Cardiac septum (tissue), 1 donor: ENCODE data around the gene CIDEB. TPM values are rescaled to one million over a fixed set of nuclear protein-coding genes. Genes with fewer than 3 reads are reported as not detected.
"Not testable (repeated sequence)": the region's sequence is repeated elsewhere in the genome, so short reads cannot be mapped to it uniquely, and the experiment has no call there.

Experiments
- DNase-seq: peaks from one replicate; pipeline ENCODE4 v3.0.0-alpha.2; 2020; ENCODE audit warnings: low spot score
- intact Hi-C: fragments of 100-400 bp; cut with DNase I; formaldehyde crosslinking; loops from one replicate; pipeline ENCODE4 v1.14.0; 2022
- total RNA-seq: library from RNA; stranded (reverse); fragmentation: NEBNext Ultra II Directional; extraction: Animal tissue kit (Norgen Biotek cat#: 25700); gene quantifications from one replicate; pipeline ENCODE4 v1.2.1, GENCODE V29; 2021
- donor health status: DM: no; HTN: no; CAD: no.

CIDEB gene
- total RNA-seq, 1 donor from 2014 or later = 2.4 TPM

- peak; percentile 84 for DNase-seq
- intact Hi-C loops = loop anchor here (2.0 kb wide), 1 partner anchor 32 kb away; no protein-coding TSS in a partner anchor
These were observed 26.9 kb upstream of the CIDEB start, which contains the start of gene ADCY4 for GRCh38 chr14:24334431-24335291. Gene ADCY4, minus strand, starts transcription at chr14:24335071. Its CDS starts 419 bp downstream, at chr14:24334652.

DNA sequence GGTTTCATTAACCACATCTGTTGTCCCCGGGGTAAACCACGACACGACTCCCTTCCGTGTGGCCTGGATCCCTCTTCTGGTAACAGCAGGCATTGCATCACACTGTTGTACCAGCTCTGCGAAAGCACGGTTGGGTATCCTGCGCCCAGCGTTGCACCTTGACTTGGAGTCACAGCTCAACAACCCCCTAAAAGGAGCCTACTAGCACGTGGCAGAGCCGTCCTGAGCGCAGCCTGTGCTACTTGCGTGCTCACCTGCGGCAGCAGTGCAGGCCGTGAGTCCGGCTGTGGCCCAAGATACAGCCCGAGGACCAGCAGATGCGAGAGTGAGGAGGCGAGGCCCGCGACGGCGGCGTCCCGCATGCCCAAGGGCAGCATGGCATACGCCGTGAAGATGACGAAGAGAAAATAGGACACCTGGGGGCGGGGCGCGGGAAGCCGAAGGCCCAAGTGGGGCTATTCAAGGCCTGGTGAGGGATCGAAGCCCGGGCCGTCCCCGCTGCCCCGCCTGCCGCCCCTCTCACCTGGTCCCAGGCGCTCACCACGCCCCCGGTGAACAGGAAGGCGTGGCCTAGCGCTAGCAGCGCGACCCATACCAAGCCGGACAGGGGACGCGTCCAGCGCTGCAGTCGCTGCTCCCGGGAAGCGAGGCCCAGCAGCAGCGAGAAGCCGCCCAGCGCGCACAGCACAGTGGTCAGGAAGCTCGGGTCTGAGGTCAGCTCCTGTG, 24.7 kb upstream of the CIDEB start:
- no peak for DNase-seq
- intact Hi-C loops = no loop called here

GRCh38 chr14:24331731-24332267, 24.0 kb upstream of the CIDEB start:
- DNase-seq = no peak
- intact Hi-C loops = no loop called here

GRCh38 chr14:24330973-24331674, 23.3 kb upstream of the CIDEB start:
- DNase-seq = no peak
- intact Hi-C loops = no loop called here

GRCh38 chr14:24329736-24330135, 22.0 kb upstream of the CIDEB start:
- DNase-seq = peak; percentile 91
- intact Hi-C loops = no loop called here

DNA sequence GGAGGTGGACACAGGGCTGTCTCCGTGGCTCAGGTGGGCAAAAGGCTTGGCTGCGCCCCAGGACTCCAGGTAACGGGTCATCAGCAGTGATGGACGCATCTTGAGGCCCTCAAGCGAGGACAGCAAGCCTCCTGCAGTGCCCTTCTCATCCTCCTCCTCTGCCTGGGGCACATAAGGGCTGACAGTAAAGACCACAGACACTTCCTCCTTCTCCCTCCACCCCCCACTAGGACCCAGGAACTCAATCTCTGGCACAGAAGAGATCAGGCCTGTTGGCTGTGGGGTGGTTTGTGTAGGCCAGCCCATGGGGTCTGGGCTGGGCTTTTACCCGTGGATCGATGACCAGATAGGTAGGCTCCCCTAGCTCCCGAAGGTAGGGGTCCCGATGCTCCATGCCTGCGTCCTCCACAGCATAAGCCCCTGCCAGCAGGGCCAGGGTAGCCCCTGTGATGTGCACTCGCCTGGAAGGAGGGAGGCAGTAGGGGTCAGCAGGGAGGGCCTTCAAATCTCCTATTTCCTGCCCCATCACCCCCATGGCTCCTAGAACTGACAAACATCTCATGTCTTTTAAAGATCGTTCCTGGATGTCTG, 21.4 kb upstream of the CIDEB start:
- intact Hi-C loops = no loop called here
- DNase-seq = no peak

GRCh38 chr14:24327914-24328313, 20.1 kb upstream of the CIDEB start:
- intact Hi-C loops, DNase-seq: not testable (repeated sequence)

DNA sequence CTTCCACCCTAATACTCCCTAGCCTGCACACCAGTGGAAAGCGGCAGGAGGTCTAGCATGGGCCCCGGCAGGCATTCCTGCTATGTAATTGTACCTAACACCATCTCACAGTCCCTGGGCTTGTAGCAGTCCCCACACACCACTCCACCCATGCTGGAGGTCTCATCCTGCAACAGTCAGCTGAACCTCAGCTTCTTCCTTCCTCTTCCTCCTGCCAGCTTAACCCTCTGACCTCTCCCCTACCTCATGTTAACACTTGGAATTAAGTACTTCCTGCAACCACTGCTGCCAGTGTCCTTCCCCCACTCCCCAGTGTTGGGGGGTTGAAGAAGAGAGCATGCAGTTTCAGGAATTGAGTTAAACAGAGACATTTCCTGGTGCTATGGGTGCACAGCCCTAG, 19.5 kb upstream of the CIDEB start:
- intact Hi-C loops = no loop called here
- no peak for DNase-seq

- DNase-seq = no peak
- intact Hi-C loops = no loop called here
These were observed 18.2 kb upstream of the CIDEB start for GRCh38 chr14:24325963-24326362.

- intact Hi-C loops = no loop called here
- DNase-seq = no peak
These were observed 17.3 kb upstream of the CIDEB start for GRCh38 chr14:24325041-24325530.

GRCh38 chr14:24324024-24324423, 16.2 kb upstream of the CIDEB start:
- no peak for DNase-seq
- intact Hi-C loops = no loop called here

DNA sequence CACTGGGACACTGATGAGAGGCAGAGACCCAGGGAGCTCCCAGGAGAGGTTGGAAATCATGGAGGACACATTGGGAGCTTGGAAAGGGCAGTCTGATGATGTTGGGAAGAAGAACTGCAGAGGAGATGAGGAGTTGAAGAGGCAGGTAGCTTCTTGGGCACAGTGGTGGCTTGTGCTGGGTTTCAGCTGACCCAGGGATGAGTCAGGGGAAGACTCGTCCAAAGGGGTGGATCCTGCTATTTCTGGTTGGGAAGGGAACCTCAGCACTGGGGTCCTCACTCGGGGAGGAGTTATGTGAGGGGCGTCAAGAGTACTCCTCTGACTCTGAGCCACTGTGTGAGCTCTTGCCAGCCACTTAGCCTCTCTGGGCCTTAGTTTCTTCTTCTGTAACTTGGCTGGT, 15.6 kb upstream of the CIDEB start:
- intact Hi-C loops = no loop called here
- DNase-seq = no peak

- no peak for DNase-seq
- intact Hi-C loops = no loop called here
These were observed 14.9 kb upstream of the CIDEB start for GRCh38 chr14:24322672-24323071.

- no peak for DNase-seq
- intact Hi-C loops = no loop called here
These were observed 13.6 kb upstream of the CIDEB start for GRCh38 chr14:24321212-24321975.

DNA sequence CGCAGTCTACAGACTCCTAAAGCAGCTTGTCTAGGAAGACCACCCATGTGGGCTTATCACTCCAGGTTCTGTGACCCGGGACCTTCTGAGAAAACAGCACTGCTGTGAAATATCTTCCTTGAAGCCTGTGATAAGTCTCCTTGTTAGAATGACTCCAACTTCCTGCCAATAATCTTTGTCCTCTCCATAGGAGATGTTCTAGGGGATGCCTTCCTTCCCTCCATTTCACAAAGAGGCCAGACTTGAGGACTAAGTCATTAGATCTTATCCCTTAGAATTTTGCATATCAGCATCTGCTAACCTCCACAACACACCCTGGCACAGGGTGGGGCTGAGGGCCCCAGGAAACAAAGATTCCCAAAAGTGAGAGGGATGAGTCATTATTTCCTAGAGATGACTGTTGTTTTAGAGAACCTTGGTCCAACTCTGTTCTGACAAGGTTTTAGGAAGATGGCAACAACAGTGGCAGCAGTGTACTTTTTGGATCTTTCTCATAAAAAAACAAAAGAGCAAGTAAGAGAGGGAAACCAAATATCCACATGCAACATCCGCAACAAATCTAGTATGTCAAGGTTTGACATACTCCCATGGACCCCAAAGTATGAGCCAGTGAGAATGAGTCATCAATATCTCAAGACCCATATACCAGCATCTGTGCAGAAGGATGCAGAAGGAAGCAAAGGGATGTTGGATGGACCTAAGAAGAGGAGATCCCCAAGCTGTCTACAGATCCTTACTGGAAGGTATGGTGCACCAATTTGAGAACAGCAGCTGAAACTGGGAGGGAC, 9.6 kb upstream of the CIDEB start:
- intact Hi-C loops = no loop called here
- no peak for DNase-seq

DNA sequence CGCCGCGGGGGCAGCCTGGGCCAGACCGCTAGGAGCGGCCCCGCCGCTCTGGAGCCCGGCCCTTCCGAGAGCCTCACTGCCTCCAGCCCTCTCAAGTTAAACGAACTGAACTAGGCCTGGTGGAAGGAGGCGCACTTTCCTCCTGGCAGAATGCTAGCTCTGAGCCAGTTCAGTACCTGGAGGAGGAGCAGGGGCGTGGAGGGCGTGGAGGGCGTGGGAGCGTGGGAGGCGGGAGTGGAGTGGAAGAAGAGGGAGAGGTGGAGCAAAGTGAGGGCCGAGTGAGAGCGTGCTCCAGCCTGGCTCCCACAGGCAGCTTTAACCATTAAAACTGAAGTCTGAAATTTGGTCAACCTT, 8.8 kb upstream of the CIDEB start:
- no peak for DNase-seq
- intact Hi-C loops = no loop called here

- DNase-seq = no peak
- intact Hi-C loops = no loop called here
These were observed 8.2 kb upstream of the CIDEB start for GRCh38 chr14:24315807-24316596.
